GM21423 (cell line): Measurements from ENCODE around the gene MT1HL1.
"Not testable (repeated sequence)": the region's sequence is repeated elsewhere in the genome, so short reads cannot be mapped to it uniquely, and the experiment has no call there.

Experiments used
- ATAC-seq: cut with Tn5 transposase; IDR thresholded peaks from one replicate; pipeline ENCODE4 v1.9.1; 2021; ENCODE audit warnings: mild to moderate bottlenecking, moderate library complexity; ENCODE audit not compliant: unreplicated experiment

The MT1HL1 gene

GRCh38 chr1:236979149-236979900 is 24.9 kb downstream of the MT1HL1 start:
- ATAC-seq = no peak

- ATAC-seq = no peak
Observed at GRCh38 chr1:236978740-236979139, 25.5 kb downstream of the MT1HL1 start.

GRCh38 chr1:236975461-236975860 is 28.8 kb downstream of the MT1HL1 start:
- no peak for ATAC-seq

GRCh38 chr1:236974025-236974424 is 30.2 kb downstream of the MT1HL1 start:
- ATAC-seq = not testable (repeated sequence)

- ATAC-seq = no peak
Observed at GRCh38 chr1:236966636-236967035, 37.6 kb downstream of the MT1HL1 start.

- no peak for ATAC-seq
Observed at GRCh38 chr1:236963920-236964319, 40.3 kb downstream of the MT1HL1 start.

GRCh38 chr1:236959112-236959511 is 45.1 kb downstream of the MT1HL1 start:
- no peak for ATAC-seq

GRCh38 chr1:236957235-236957634 is 47.0 kb downstream of the MT1HL1 start:
- no peak for ATAC-seq
